Measurements from ENCODE around the gene RAB11B. TPM values are rescaled to one million over a fixed set of nuclear protein-coding genes. Genes with fewer than 3 reads are reported as not detected.

Gene RAB11B
- total and polyA plus RNA-seq, 9 of the 15 experiments (the other 6 are each of a cell fraction or from before 2014, with no cell fraction given), result 0.74 to 71.0 (median 13.8) TPM

GRCh38 chr19:8444677-8445487 is 54.7 kb downstream of the RAB11B start, which contains the start of gene HNRNPM:
TSS of gene HNRNPM (plus strand) at chr19:8444975. CDS start at chr19:8444999, 24 bp downstream.
- peak within 1 kb of the TSS; percentile 96 for H3K4me3 ChIP-seq
- peak within 1 kb of the TSS; percentile 88 for H3K4me2 ChIP-seq (ENCODE audit: insufficient read depth, low read length)
- peak within 1 kb of the TSS; percentile 81 for H2AFZ ChIP-seq (ENCODE audit: low read depth, low read length)
- DNase-seq (ENCODE audit: extremely low read depth in 1 of 4, low spot score in 3 of 4) (peak; percentile 98 to 99 (median 99)), ATAC-seq (peak; percentile 96), FAIRE-seq (peak; percentile 97)
- peak within 1 kb of the TSS; percentile 98 for H3K27ac ChIP-seq (ENCODE audit: extremely low read depth, low read depth, low read length)
- H3K9me3 ChIP-seq (replicated peaks; ENCODE audit: control insufficient read depth, insufficient read depth, low read depth, low read length), result no peaks in the 10 kb centered on the region
- WGBS (ENCODE audit: insufficient coverage, low coverage, missing lambda C conversion rate), result 1% methylated on average over 58 of the region's 93 CpGs
- peaks cover 2% of the 10 kb centered on the region for H3K9me1 ChIP-seq (ENCODE audit: control insufficient read depth, insufficient read depth, low read length)
- TSS peak; percentile 60 for BruUV-seq (replicated peaks)
- in situ Hi-C loops (cut with MboI), result no loop called here
- intact Hi-C loops (cut with micrococcal nuclease), result loop anchor here (2.0 kb wide), 1 partner anchor 26 kb away; no protein-coding TSS in a partner anchor
- H3K9ac ChIP-seq (ENCODE audit: insufficient read depth in 1 of 2, low read depth in 2 of 2, low read length in 2 of 2), result peak within 1 kb of the TSS; percentile 100
- H3K36me3 ChIP-seq (ENCODE audit: control insufficient read depth, insufficient read depth, low read length), result peaks cover 34% of the 10 kb centered on the region
- ChIA-PET CTCF (ENCODE audit: low intra/inter-chr PET ratio) (no interaction called here), POLR2A (interaction anchor here (0.6 to 3.1 kb wide), 18 partner anchors 11 to 137 kb away, joined by 3 to 18 read pairs (median 4); partner anchors contain the start of genes MARCHF2, RAB11B and ZNF414)
- peaks cover 20 to 38% of the 10 kb centered on the region in 2 experiments for H3K4me1 ChIP-seq (replicated peaks in 1 of 2; ENCODE audit: control insufficient read depth in 2 of 2, insufficient read depth in 2 of 2, low read length in 2 of 2)
- no peaks in the 10 kb centered on the region for H3K27me3 ChIP-seq (ENCODE audit: control insufficient read depth in 2 of 2, insufficient read depth in 2 of 2, low read length in 2 of 2)
- H4K20me1 ChIP-seq (replicated peaks; ENCODE audit: control insufficient read depth, insufficient read depth, low read length), result peaks cover 30% of the 10 kb centered on the region
- H3K79me2 ChIP-seq (ENCODE audit: control insufficient read depth, insufficient read depth, low read length), result peaks cover 50% of the 10 kb centered on the region
- TF ChIP-seq FOXP4 (CRISPR knock-in tag; IDR thresholded peaks at IDR 0.05; ENCODE audit: borderline replicate concordance) (peak; percentile 12; the same call in 1 of the 2 replicates), EP400 (IDR thresholded peaks at IDR 0.05) (peak; percentile 69; the same call in 1 of the 2 replicates), MTA2 (IDR thresholded peaks at IDR 0.05; ENCODE audit: low read depth) (no peak), SMAD2 (IDR thresholded peaks at IDR 0.05; ENCODE audit: low read depth, low read length) (no peak), PML (IDR thresholded peaks at IDR 0.05; ENCODE audit: low read length) (peak; percentile 55), SMARCC2 (IDR thresholded peaks at IDR 0.05; ENCODE audit: low read depth) (no peak), EWSR1 (IDR thresholded peaks at IDR 0.05; ENCODE audit: borderline replicate concordance, low read depth, partially characterized antibody) (no peak), RFX5 (IDR thresholded peaks at IDR 0.05; ENCODE audit: low read depth, low read length) (peak; percentile 23; the same call in 1 of the 2 replicates), ZNF431 (CRISPR knock-in tag; IDR thresholded peaks at IDR 0.05) (peak; percentile 74), FOXK1 (CRISPR knock-in tag; IDR thresholded peaks at IDR 0.05; ENCODE audit: borderline replicate concordance) (0 out of 2 replicates have a peak, but pooled peaks have one; percentile 2), TAF9B (IDR thresholded peaks at IDR 0.05; ENCODE audit: partially characterized antibody) (peak; percentile 94), KDM4B (IDR thresholded peaks at IDR 0.05; ENCODE audit: borderline replicate concordance in 2 of 2, low read depth in 1 of 2) (peak in 1 of 2 experiments; percentile 88; a peak in 1 of 4 replicates), L3MBTL2 (IDR thresholded peaks at IDR 0.05) (peak; percentile 55), RBM22 (IDR thresholded peaks at IDR 0.05; ENCODE audit: low read depth, low read length, poor library complexity, severe bottlenecking) (peak; percentile 72), ZNF445 (CRISPR knock-in tag; IDR thresholded peaks at IDR 0.05; ENCODE audit: low read depth) (no peak)

Data from K562 (cell line).